ENCODE data around the gene SPOCK1. TPM values are rescaled to one million over a fixed set of nuclear protein-coding genes. Genes with fewer than 3 reads are reported as not detected.

Gene SPOCK1
- total and polyA plus RNA-seq, 4 donors: 0.07 to 0.18 (median 0.17) TPM; not detected in 1

- 37% methylated on average over 3 of the region's 3 CpGs for whole genome bisulfite sequencing
- Histone ChIP-seq H3K9ac (ENCODE audit: low read depth in 1 of 2, low read length in 2 of 2) (no peak overlapping the region), H3K36me3 (ENCODE audit: control insufficient read depth in 4 of 4, insufficient read depth in 3 of 4, low read depth in 1 of 4, low read length in 3 of 4) (no peaks in the 10 kb centered on the region), H3K27ac (ENCODE audit: low read depth in 1 of 2, low read length in 2 of 2) (no peak overlapping the region), H3K27me3 (ENCODE audit: control insufficient read depth in 4 of 4, insufficient read depth in 4 of 4, low read length in 3 of 4) (peaks cover 0 to 2% (median under 1%) of the 10 kb centered on the region in 4 donors), H3K4me1 (ENCODE audit: control insufficient read depth in 4 of 4, insufficient read depth in 4 of 4, low read length in 3 of 4) (no peaks in the 10 kb centered on the region), H3K4me3 (ENCODE audit: low read depth in 1 of 3, low read length in 3 of 3) (no peak overlapping the region), H3K9me3 (ENCODE audit: control insufficient read depth in 4 of 4, low read length in 3 of 4) (peaks cover 0 to 3% (median 0%) of the 10 kb centered on the region in 4 donors)
- TF ChIP-seq REST (IDR thresholded peaks at IDR 0.05) (no peak), EGR1 (IDR thresholded peaks at IDR 0.05; ENCODE audit: low read depth in 2 of 2) (no peak), YY1 (IDR thresholded peaks at IDR 0.05) (no peak), FOXA1 (IDR thresholded peaks at IDR 0.05) (no peak), NR2F2 (IDR thresholded peaks at IDR 0.05) (no peak), ZBTB33 (IDR thresholded peaks at IDR 0.05) (no peak), TAF1 (conservative IDR thresholded peaks at IDR 0.05) (no peak), CTCF (IDR thresholded peaks at IDR 0.05; ENCODE audit: low read depth, low read length, missing input control) (no peak), GABPA (IDR thresholded peaks at IDR 0.05 in 1 of 2, conservative IDR thresholded peaks at IDR 0.05 in 1 of 2) (no peak), ATF3 (IDR thresholded peaks at IDR 0.05) (no peak), HNF4A (conservative IDR thresholded peaks at IDR 0.05) (no peak), RXRA (IDR thresholded peaks at IDR 0.05) (no peak), FOXA2 (IDR thresholded peaks at IDR 0.05) (no peak), JUND (IDR thresholded peaks at IDR 0.05) (no peak), SP1 (IDR thresholded peaks at IDR 0.05) (no peak), HNF4G (IDR thresholded peaks at IDR 0.05) (no peak)
- DNase-seq (ENCODE audit: low spot score): no peak
These were observed 488.9 kb downstream of the SPOCK1 start for GRCh38 chr5:137010226-137010625.

GRCh38 chr5:137004279-137004678 lies 494.8 kb downstream of the SPOCK1 start:
- Histone ChIP-seq H3K9me3 (ENCODE audit: control insufficient read depth in 4 of 4, low read length in 3 of 4) (peaks cover 0 to 2% (median under 1%) of the 10 kb centered on the region in 4 donors), H3K36me3 (ENCODE audit: control insufficient read depth in 4 of 4, insufficient read depth in 3 of 4, low read depth in 1 of 4, low read length in 3 of 4) (no peaks in the 10 kb centered on the region), H3K27me3 (ENCODE audit: control insufficient read depth in 4 of 4, insufficient read depth in 4 of 4, low read length in 3 of 4) (peaks cover 0 to 3% (median 0%) of the 10 kb centered on the region in 4 donors), H3K27ac (ENCODE audit: low read depth in 1 of 2, low read length in 2 of 2) (no peak overlapping the region), H3K4me1 (ENCODE audit: control insufficient read depth in 4 of 4, insufficient read depth in 4 of 4, low read length in 3 of 4) (no peaks in the 10 kb centered on the region), H3K4me3 (ENCODE audit: low read depth in 1 of 3, low read length in 3 of 3) (no peak overlapping the region), H3K9ac (ENCODE audit: low read depth in 1 of 2, low read length in 2 of 2) (no peak overlapping the region)
- DNase-seq (ENCODE audit: low spot score): no peak
- no peak for TF ChIP-seq ZBTB33 (IDR thresholded peaks at IDR 0.05)
- no peak for TF ChIP-seq GABPA (IDR thresholded peaks at IDR 0.05 in 1 of 2, conservative IDR thresholded peaks at IDR 0.05 in 1 of 2)
- TF ChIP-seq EGR1 (IDR thresholded peaks at IDR 0.05; ENCODE audit: low read depth in 2 of 2): no peak
- no peak for TF ChIP-seq ATF3 (IDR thresholded peaks at IDR 0.05)
- TF ChIP-seq JUND (IDR thresholded peaks at IDR 0.05): no peak
- no peak for TF ChIP-seq HNF4G (IDR thresholded peaks at IDR 0.05)
- no peak for TF ChIP-seq RXRA (IDR thresholded peaks at IDR 0.05)
- TF ChIP-seq RAD21 (IDR thresholded peaks at IDR 0.05): no peak
- TF ChIP-seq REST (IDR thresholded peaks at IDR 0.05): no peak
- no peak for TF ChIP-seq FOXA2 (IDR thresholded peaks at IDR 0.05)
- no peak for TF ChIP-seq SP1 (IDR thresholded peaks at IDR 0.05)
- TF ChIP-seq NR2F2 (IDR thresholded peaks at IDR 0.05): no peak
- TF ChIP-seq TAF1 (conservative IDR thresholded peaks at IDR 0.05): no peak
- 64% methylated on average over 2 of the region's 2 CpGs for WGBS
